HepG2 (cell line): ENCODE data around the gene IL10. TPM values are rescaled to one million over a fixed set of nuclear protein-coding genes. Genes with fewer than 3 reads are reported as not detected.

ENCODE experiments used
- ATAC-seq: fragments of 200-7000 bp; cut with Tn5 transposase; 3 replicates; pipeline ENCODE4 v1.9.1; 2020; ENCODE audit warnings: mild to moderate bottlenecking, moderate library complexity
- BruUV-seq: library from RNA; stranded (reverse); fragments of 400-500 nt; replicated peaks from 2 replicates; lab custom pipeline; 2021; lab: Mats Ljungman, UMichigan
- CTCF ChIA-PET: fragments of 300-600 bp; formaldehyde crosslinking; extraction: SDS; loops from one replicate; lab custom pipeline; 2021; ENCODE audit warnings: low total read pairs, inconsistent platforms, low intra/inter-chr PET ratio; lab: Yijun Ruan, JAX
- POLR2A ChIA-PET: fragments of 350-600 bp; sonication (Branson Sonifier 250); formaldehyde crosslinking; loops from one replicate; lab custom pipeline; 2020; ENCODE audit warnings: antibody characterized with exemption, inconsistent platforms; lab: Yijun Ruan, JAX
- DNase-seq: peaks from one replicate; pipeline ENCODE4 v3.0.0-alpha.2; 2015; ENCODE audit warnings: low spot score
- FAIRE-seq: peaks from 3 replicates; lab custom pipeline; 2011; peaks lifted over from hg19 to GRCh38; lab: Jason Lieb, UNC
- H2AFZ ChIP-seq: one replicate; pipeline ENCODE4 v1.6.1; 2011; ENCODE audit warnings: low read length, inconsistent platforms
- H3K27ac ChIP-seq: fragments of 300-600 bp; 3 replicates; pipeline ENCODE4 v1.8.0; 2011; ENCODE audit warnings: mixed run types, mild to moderate bottlenecking, mixed read lengths, low read length, inconsistent platforms; ENCODE audit not compliant: insufficient read depth; ENCODE audit errors: extremely low read length
- H3K27me3 ChIP-seq, 2 experiments: fragments of 200-600 bp in 1 of 2; 2 replicates in 1 of 2; 3 replicates in 1 of 2; pipeline versions ENCODE4 v1.6.0 to v1.8.0; 2011; ENCODE audit warnings: low read length in 2 of 2, mild to moderate bottlenecking in 2 of 2, moderate library complexity in 2 of 2, inconsistent platforms in 1 of 2; ENCODE audit not compliant: insufficient read depth in 2 of 2, control insufficient read depth in 1 of 2
- H3K36me3 ChIP-seq, 2 experiments: fragments of 200-600 bp in 1 of 2; replicated peaks in 1 of 2; 2 replicates in 1 of 2; 3 replicates in 1 of 2; pipeline versions ENCODE4 v1.5.1 to v1.8.0; 2011; ENCODE audit warnings: low read length in 2 of 2, inconsistent platforms in 1 of 2; ENCODE audit not compliant: insufficient read depth in 2 of 2, control insufficient read depth in 1 of 2
- H3K4me1 ChIP-seq: 2 replicates; pipeline ENCODE4 v1.5.1; 2012; ENCODE audit warnings: low read length, inconsistent platforms; ENCODE audit not compliant: insufficient read depth
- H3K4me2 ChIP-seq: 2 replicates; pipeline ENCODE4 v1.6.0; 2011; ENCODE audit warnings: low read depth, low read length, inconsistent platforms
- H3K4me3 ChIP-seq, 3 experiments: fragments of 200-600 bp in 1 of 3; sonication (generic), shearing (Covaris generic) in 1 of 3; replicated peaks in 1 of 3; 2 replicates each; pipeline ENCODE4 v1.5.1; 2011 to 2016; ENCODE audit warnings: low read length in 3 of 3, inconsistent platforms in 2 of 3, low read depth in 2 of 3, mild to moderate bottlenecking in 2 of 3, control low read depth in 1 of 3, mixed read lengths in 1 of 3; ENCODE audit not compliant: insufficient read depth in 1 of 3
- H3K79me2 ChIP-seq: one replicate; pipeline ENCODE4 v1.6.1; 2011; ENCODE audit warnings: low read length, inconsistent platforms; ENCODE audit not compliant: insufficient read depth
- H3K9ac ChIP-seq: 2 replicates; pipeline ENCODE4 v1.6.0; 2011; ENCODE audit warnings: mild to moderate bottlenecking, low read depth, low read length, inconsistent platforms; ENCODE audit not compliant: insufficient read depth
- H3K9me3 ChIP-seq: 2 replicates; pipeline ENCODE4 v1.5.1; 2012; ENCODE audit warnings: mild to moderate bottlenecking, low read length
- H4K20me1 ChIP-seq: 2 replicates; pipeline ENCODE4 v1.6.0; 2011; ENCODE audit warnings: inconsistent platforms, mild to moderate bottlenecking, low read length, moderate library complexity; ENCODE audit not compliant: insufficient read depth
- FOSL1 ChIP-seq: sonication (generic); formaldehyde crosslinking; IDR thresholded peaks from 2 replicates; pipeline ENCODE4 v1.9.0; 2021; ENCODE audit warnings: missing genetic modification reagents, borderline replicate concordance
- KAT8 ChIP-seq: IDR thresholded peaks from 2 replicates; pipeline ENCODE4 v1.6.1; 2016; ENCODE audit warnings: missing genetic modification reagents, missing compliant biosample characterization
- KDM5B ChIP-seq: sonication (generic); formaldehyde crosslinking; IDR thresholded peaks from 2 replicates; pipeline ENCODE4 v1.4.0; 2020; ENCODE audit warnings: missing genetic modification reagents, mild to moderate bottlenecking, borderline replicate concordance
- NFIB ChIP-seq: sonication (generic); formaldehyde crosslinking; IDR thresholded peaks from 2 replicates; pipeline ENCODE4 v1.9.0; 2021; ENCODE audit warnings: missing genetic modification reagents, mild to moderate bottlenecking, borderline replicate concordance
- NR2F2 ChIP-seq: IDR thresholded peaks from 2 replicates; pipeline ENCODE4 v1.6.1; 2012; ENCODE audit warnings: low read depth, inconsistent platforms, borderline replicate concordance
- SNRNP70 ChIP-seq: fragments of 200-400 bp; formaldehyde crosslinking; IDR thresholded peaks from 2 replicates; pipeline ENCODE4 v1.6.1; 2017; ENCODE audit warnings: mild to moderate bottlenecking, low read depth, low read length, moderate library complexity
- WIZ ChIP-seq: sonication (generic); formaldehyde crosslinking; IDR thresholded peaks from 2 replicates; pipeline ENCODE4 v1.5.1; 2020; ENCODE audit warnings: mild to moderate bottlenecking, missing genetic modification reagents
- XBP1 ChIP-seq: sonication (generic); formaldehyde crosslinking; IDR thresholded peaks from 2 replicates; pipeline ENCODE4 v1.5.0; 2020; ENCODE audit warnings: missing genetic modification reagents
- ZNF556 ChIP-seq: sonication (generic); formaldehyde crosslinking; IDR thresholded peaks from 2 replicates; pipeline ENCODE4 v1.4.0; 2020; ENCODE audit warnings: mild to moderate bottlenecking, missing genetic modification reagents, borderline replicate concordance
- ZNF572 ChIP-seq: sonication (generic); formaldehyde crosslinking; IDR thresholded peaks from 2 replicates; pipeline ENCODE4 v1.5.1; 2020; ENCODE audit warnings: mild to moderate bottlenecking, missing genetic modification reagents
- ZNF7 ChIP-seq: IDR thresholded peaks from 2 replicates; pipeline ENCODE4 v1.6.1; 2016; ENCODE audit warnings: missing biosample characterization, missing genetic modification reagents
- ZNF761 ChIP-seq: sonication (generic); formaldehyde crosslinking; conservative IDR thresholded peaks from 2 replicates; pipeline ENCODE4 v1.4.0; 2020; ENCODE audit warnings: mild to moderate bottlenecking, missing genetic modification reagents
- WGBS: methylation state at CpG from one replicate; pipeline ENCODE4 v1.1.6; 2017; ENCODE audit warnings: low lambda C conversion rate; 5-methylcytosine and 5-hydroxymethylcytosine counted together
- in situ Hi-C: cut with HindIII; loops from 2 replicates; pipeline ENCODE4 v1.10.0; 2017; ENCODE audit warnings: low pct_unique_long_range_greater_than_20kb; ENCODE audit not compliant: extremely low pct_ligation_motif_present
- intact Hi-C: fragments of 100-400 bp; cut with micrococcal nuclease; formaldehyde crosslinking; loops from one replicate; pipeline ENCODE4 v1.10.0; 2022; ENCODE audit not compliant: unreplicated experiment
- polyA plus RNA-seq, 8 experiments: library from polyadenylated mRNA; depleted of rRNA in 3 of 8; stranded (reverse) in 7 of 8; unstranded in 1 of 8; fragments of >200 nt; fragmentation: Illumina TruSeq in 4 of 8; extraction: Trizol in 4 of 8; gene quantifications; 2 replicates each; pipeline versions ENCODE4 v1.2.1 to v1.2.3, GENCODE V29; 2011 to 2016; ENCODE audit warnings: low read depth in 4 of 8, missing spikeins in 1 of 8, mixed read lengths in 1 of 8; ENCODE audit not compliant: insufficient read depth in 1 of 8
- total RNA-seq, 5 experiments: library from RNA; depleted of rRNA; stranded (reverse); fragments of >200 nt; fragmentation: Illumina TruSeq; extraction: Trizol; gene quantifications; 2 replicates each; pipeline ENCODE4 v1.2.3, GENCODE V29; 2016; ENCODE audit warnings: low read depth in 1 of 5
- TF ChIP-seq, protein P1 (sequence below): sonication (generic); formaldehyde crosslinking; IDR thresholded peaks from 2 replicates; pipeline ENCODE4 v1.4.0; 2020; ENCODE audit warnings: missing genetic modification reagents
- TF ChIP-seq, protein P2 (sequence below): sonication (generic); formaldehyde crosslinking; IDR thresholded peaks from 2 replicates; pipeline ENCODE4 v1.5.0; 2020; ENCODE audit warnings: missing genetic modification reagents, mild to moderate bottlenecking, borderline replicate concordance
- TF ChIP-seq, protein P3 (sequence below): sonication (generic); formaldehyde crosslinking; IDR thresholded peaks from 2 replicates; pipeline ENCODE4 v1.4.0; 2020; ENCODE audit warnings: missing genetic modification reagents, low read depth, mild to moderate bottlenecking, borderline replicate concordance
- TF ChIP-seq, protein P4 (sequence below): IDR thresholded peaks from 2 replicates; pipeline ENCODE4 v1.6.1; 2016; ENCODE audit warnings: low read depth

The IL10 gene
- total and polyA plus RNA-seq, 2 of the 13 experiments (the other 11 are each of a cell fraction or from before 2014, with no cell fraction given), result not detected

DNA sequence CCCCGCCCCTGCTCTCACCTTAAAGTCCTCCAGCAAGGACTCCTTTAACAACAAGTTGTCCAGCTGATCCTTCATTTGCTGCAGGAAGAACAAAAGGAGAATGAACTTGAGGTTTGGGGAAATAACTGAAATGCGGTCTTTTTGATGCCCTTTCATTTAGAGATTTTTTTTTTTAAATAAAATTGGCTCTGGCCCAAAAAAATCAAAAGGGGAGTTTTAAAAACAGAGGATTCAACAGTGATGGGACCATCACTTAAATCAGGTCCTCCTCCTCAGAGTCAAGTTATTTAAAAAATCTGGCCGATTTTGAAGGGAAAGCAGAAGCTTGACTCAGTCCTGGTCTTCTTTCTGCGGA, 979 bp downstream of the IL10 start:
- no peak for FAIRE-seq
- CTCF ChIA-PET, result no interaction called here
- Histone ChIP-seq H3K36me3 (no peaks in the 10 kb centered on the region), H3K4me2 (no peak overlapping the region), H3K4me1 (peaks cover 11% of the 10 kb centered on the region), H3K9ac (no peak overlapping the region), H3K9me3 (no peaks in the 10 kb centered on the region)
- TF ChIP-seq, protein P1, sequence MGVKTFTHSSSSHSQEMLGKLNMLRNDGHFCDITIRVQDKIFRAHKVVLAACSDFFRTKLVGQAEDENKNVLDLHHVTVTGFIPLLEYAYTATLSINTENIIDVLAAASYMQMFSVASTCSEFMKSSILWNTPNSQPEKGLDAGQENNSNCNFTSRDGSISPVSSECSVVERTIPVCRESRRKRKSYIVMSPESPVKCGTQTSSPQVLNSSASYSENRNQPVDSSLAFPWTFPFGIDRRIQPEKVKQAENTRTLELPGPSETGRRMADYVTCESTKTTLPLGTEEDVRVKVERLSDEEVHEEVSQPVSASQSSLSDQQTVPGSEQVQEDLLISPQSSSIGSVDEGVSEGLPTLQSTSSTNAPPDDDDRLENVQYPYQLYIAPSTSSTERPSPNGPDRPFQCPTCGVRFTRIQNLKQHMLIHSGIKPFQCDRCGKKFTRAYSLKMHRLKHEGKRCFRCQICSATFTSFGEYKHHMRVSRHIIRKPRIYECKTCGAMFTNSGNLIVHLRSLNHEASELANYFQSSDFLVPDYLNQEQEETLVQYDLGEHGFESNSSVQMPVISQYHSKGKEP (CRISPR knock-in tag), result no peak
- TF ChIP-seq, protein P2, sequence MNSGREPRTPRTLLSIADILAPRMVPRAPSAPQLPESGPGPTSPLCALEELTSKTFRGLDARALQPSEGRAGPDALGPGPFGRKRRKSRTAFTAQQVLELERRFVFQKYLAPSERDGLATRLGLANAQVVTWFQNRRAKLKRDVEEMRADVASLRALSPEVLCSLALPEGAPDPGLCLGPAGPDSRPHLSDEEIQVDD (CRISPR knock-in tag), result no peak
- no peak for TF ChIP-seq WIZ (CRISPR knock-in tag)
- TF ChIP-seq XBP1 (CRISPR knock-in tag), result no peak
- TF ChIP-seq ZNF572 (CRISPR knock-in tag), result no peak
- TF ChIP-seq NR2F2, result no peak
- no peak for TF ChIP-seq KDM5B (CRISPR knock-in tag)
- no peak for TF ChIP-seq ZNF7
- TF ChIP-seq, protein P3, sequence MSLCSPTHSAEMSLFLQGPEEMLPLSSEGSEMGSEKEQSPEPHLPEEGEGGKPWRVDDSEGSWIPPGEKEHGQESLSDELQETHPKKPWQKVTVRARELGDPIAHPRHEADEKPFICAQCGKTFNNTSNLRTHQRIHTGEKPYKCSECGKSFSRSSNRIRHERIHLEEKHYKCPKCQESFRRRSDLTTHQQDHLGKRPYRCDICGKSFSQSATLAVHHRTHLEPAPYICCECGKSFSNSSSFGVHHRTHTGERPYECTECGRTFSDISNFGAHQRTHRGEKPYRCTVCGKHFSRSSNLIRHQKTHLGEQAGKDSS (CRISPR knock-in tag), result no peak
- no peak for TF ChIP-seq FOSL1 (CRISPR knock-in tag)
- no peak for TF ChIP-seq NFIB
- TF ChIP-seq ZNF556, result no peak
- TF ChIP-seq, protein P4, sequence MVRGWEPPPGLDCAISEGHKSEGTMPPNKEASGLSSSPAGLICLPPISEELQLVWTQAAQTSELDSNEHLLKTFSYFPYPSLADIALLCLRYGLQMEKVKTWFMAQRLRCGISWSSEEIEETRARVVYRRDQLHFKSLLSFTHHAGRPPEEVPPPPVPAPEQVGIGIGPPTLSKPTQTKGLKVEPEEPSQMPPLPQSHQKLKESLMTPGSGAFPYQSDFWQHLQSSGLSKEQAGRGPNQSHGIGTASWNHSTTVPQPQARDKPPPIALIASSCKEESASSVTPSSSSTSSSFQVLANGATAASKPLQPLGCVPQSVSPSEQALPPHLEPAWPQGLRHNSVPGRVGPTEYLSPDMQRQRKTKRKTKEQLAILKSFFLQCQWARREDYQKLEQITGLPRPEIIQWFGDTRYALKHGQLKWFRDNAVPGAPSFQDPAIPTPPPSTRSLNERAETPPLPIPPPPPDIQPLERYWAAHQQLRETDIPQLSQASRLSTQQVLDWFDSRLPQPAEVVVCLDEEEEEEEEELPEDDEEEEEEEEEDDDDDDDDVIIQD (CRISPR knock-in tag), result no peak
- TF ChIP-seq KAT8 (CRISPR knock-in tag), result no peak
- TF ChIP-seq SNRNP70, result no peak
- TF ChIP-seq ZNF761 (CRISPR knock-in tag), result no peak
- TF ChIP-seq, all 625 proteins: peak for 0
- no peak overlapping the region for H3K4me3 ChIP-seq
- H4K20me1 ChIP-seq, result no peaks in the 10 kb centered on the region
- no TSS peak for BruUV-seq
- no peak overlapping the region for H2AFZ ChIP-seq
- no peak for ATAC-seq
- no peak overlapping the region for H3K27ac ChIP-seq
- no peaks in the 10 kb centered on the region for H3K79me2 ChIP-seq
- POLR2A ChIA-PET, result no interaction called here
- in situ Hi-C loops, result no loop called here
- DNase-seq, result no peak
- 50% methylated on average over 4 of the region's 4 CpGs for WGBS
- intact Hi-C loops, result no loop called here
- peaks cover 0 to 22% of the 10 kb centered on the region in 2 experiments; a peak in 3 of 5 replicates for H3K27me3 ChIP-seq
